Measurements from ENCODE around the gene MYOD1.

Gene MYOD1

GRCh38 chr11:17691976-17692375 is 27.4 kb upstream of the MYOD1 start:
- H3K36me3 ChIP-seq (ENCODE audit: control insufficient read depth, insufficient read depth, low read length), result no peaks in the 10 kb centered on the region
- H3K4me3 ChIP-seq (ENCODE audit: insufficient read depth, low read depth, low read length), result no peak overlapping the region
- H3K9me3 ChIP-seq (ENCODE audit: control insufficient read depth, low read length), result no peaks in the 10 kb centered on the region
- 60 to 62% methylated on average over 10 of the region's 10 CpGs for WGBS, 2 experiments
- H3K27me3 ChIP-seq (ENCODE audit: control insufficient read depth, insufficient read depth, low read length, poor library complexity, severe bottlenecking), result peaks cover 31% of the 10 kb centered on the region
- peaks cover 8% of the 10 kb centered on the region for H3K4me1 ChIP-seq (ENCODE audit: control insufficient read depth, insufficient read depth, low read length)
- H3K27ac ChIP-seq (ENCODE audit: insufficient read depth, low read depth, low read length, poor library complexity, severe bottlenecking), result no peak overlapping the region

GRCh38 chr11:17692931-17693330 is 26.4 kb upstream of the MYOD1 start:
- H3K4me1 ChIP-seq (ENCODE audit: control insufficient read depth, insufficient read depth, low read length), result peaks cover 6% of the 10 kb centered on the region
- no peak overlapping the region for H3K4me3 ChIP-seq (ENCODE audit: insufficient read depth, low read depth, low read length)
- H3K27me3 ChIP-seq (ENCODE audit: control insufficient read depth, insufficient read depth, low read length, poor library complexity, severe bottlenecking), result peaks cover 37% of the 10 kb centered on the region
- no peak overlapping the region for H3K27ac ChIP-seq (ENCODE audit: insufficient read depth, low read depth, low read length, poor library complexity, severe bottlenecking)
- WGBS, 2 experiments, result 93 to 94% methylated on average over 7 of the region's 7 CpGs
- no peaks in the 10 kb centered on the region for H3K9me3 ChIP-seq (ENCODE audit: control insufficient read depth, low read length)
- no peaks in the 10 kb centered on the region for H3K36me3 ChIP-seq (ENCODE audit: control insufficient read depth, insufficient read depth, low read length)

DNA sequence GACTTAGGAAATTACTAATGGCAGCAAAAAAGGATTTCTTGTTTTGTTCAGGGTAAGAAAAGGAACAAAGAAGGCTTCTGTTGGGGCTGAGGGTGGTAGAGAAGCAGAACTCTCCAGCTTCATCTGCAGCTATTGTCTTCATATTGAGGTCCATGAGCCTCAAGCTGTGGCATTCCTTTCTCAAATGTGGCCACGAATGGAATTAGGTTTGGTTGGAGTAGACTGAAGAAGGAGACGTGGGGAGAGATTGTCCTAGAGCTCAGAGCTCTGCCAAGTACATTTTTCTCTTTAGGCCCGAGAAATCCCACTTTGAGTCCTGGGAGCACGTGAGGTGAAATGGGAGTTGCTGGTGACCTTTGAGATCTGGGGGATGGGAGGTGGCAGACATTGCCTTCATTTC is 25.8 kb upstream of the MYOD1 start:
- no peak overlapping the region for H3K4me3 ChIP-seq (ENCODE audit: insufficient read depth, low read depth, low read length)
- peaks cover 6% of the 10 kb centered on the region for H3K4me1 ChIP-seq (ENCODE audit: control insufficient read depth, insufficient read depth, low read length)
- 70 to 73% methylated on average over 4 of the region's 4 CpGs for WGBS, 2 experiments
- peaks cover 37% of the 10 kb centered on the region for H3K27me3 ChIP-seq (ENCODE audit: control insufficient read depth, insufficient read depth, low read length, poor library complexity, severe bottlenecking)
- no peaks in the 10 kb centered on the region for H3K36me3 ChIP-seq (ENCODE audit: control insufficient read depth, insufficient read depth, low read length)
- H3K9me3 ChIP-seq (ENCODE audit: control insufficient read depth, low read length), result no peaks in the 10 kb centered on the region
- H3K27ac ChIP-seq (ENCODE audit: insufficient read depth, low read depth, low read length, poor library complexity, severe bottlenecking), result no peak overlapping the region

DNA sequence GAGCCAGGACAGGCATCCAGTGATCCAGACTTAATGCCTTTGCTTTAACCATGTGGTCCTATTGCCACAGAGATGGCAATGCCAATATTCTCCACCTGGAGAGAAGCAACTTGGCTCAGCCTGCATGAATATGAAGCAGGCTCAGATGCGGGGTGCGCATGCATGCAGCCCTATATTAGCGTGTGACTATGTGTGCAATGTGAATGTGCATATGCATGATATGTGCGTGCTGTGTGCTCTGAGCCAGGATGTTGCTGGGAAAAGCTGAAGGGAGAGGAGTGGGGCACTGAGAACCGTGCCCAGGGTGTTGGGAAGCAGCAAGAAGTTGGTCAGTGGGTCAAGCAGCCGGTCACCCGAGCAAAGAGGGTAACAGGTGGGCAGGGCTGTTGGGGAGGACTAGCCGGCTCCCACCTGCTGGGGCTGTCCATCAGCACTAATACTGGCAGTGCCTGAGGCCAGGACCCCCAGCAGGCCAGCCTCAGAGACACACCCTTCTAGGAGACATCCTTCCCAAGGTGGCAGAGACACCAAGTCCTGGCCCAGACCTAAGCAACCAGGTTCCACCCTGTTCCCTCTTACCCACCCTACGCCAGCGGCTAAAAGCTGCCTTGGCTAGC is 24.8 kb upstream of the MYOD1 start:
- Histone ChIP-seq H3K27me3 (ENCODE audit: control insufficient read depth, insufficient read depth, low read length, poor library complexity, severe bottlenecking) (peaks cover 37% of the 10 kb centered on the region), H3K4me1 (ENCODE audit: control insufficient read depth, insufficient read depth, low read length) (peaks cover 10% of the 10 kb centered on the region), H3K36me3 (ENCODE audit: control insufficient read depth, insufficient read depth, low read length) (no peaks in the 10 kb centered on the region), H3K4me3 (ENCODE audit: insufficient read depth, low read depth, low read length) (no peak overlapping the region), H3K9me3 (ENCODE audit: control insufficient read depth, low read length) (no peaks in the 10 kb centered on the region), H3K27ac (ENCODE audit: insufficient read depth, low read depth, low read length, poor library complexity, severe bottlenecking) (no peak overlapping the region)
- 91 to 93% methylated on average over 10 of the region's 10 CpGs for WGBS, 2 experiments

DNA sequence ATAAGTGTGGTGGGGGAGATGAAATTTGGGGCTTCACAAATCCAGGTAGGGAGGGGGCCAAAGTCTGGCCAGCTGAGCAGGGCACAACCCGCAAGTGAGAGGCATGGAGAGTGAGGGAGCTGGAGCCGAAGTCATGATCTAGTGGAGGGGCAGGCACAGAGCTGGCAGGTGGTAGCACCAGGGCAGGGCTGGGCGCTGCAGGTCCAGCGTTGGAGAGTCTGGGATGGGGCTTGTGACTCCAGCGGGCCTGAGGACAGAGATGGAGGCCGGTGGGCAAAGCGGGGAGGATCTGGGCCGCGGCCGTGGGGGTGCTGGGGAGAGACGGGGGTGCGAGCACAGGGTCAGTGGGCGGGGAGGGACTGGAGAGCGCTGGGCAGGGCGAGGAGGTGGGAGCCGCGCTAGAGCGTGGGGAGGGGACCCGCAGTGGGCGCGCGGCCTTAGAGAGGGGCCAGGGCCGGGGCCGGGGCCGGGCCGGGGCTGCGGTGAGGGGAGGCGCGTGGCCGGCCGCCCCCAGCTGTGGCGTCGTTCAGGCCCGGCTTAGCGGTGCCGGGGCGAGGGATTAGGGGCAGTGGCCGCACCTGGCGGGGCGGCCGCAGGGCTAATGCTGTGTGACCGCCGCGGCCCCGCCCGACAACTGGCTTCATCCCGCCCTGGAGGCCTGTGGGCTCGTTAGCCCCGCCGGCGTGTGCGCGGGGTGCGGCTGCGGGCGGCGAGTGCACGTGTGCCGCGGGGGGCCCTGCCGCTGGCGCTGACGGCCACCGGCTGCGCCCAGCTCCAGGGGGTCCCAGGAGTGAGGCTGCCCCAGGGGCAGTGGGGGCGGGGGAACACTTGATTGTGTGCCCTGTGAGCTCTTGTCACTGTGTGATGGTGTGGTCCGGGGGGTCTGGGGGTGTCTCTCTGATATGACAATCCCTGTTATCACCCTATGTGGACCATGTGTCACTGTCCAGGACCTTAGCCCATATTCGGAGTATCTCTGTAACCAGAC is 23.6 kb upstream of the MYOD1 start:
- Histone ChIP-seq H3K9me3 (ENCODE audit: control insufficient read depth, low read length) (no peaks in the 10 kb centered on the region), H3K27me3 (ENCODE audit: control insufficient read depth, insufficient read depth, low read length, poor library complexity, severe bottlenecking) (peaks cover 37% of the 10 kb centered on the region), H3K4me3 (ENCODE audit: insufficient read depth, low read depth, low read length) (no peak overlapping the region), H3K36me3 (ENCODE audit: control insufficient read depth, insufficient read depth, low read length) (no peaks in the 10 kb centered on the region), H3K27ac (ENCODE audit: insufficient read depth, low read depth, low read length, poor library complexity, severe bottlenecking) (no peak overlapping the region), H3K4me1 (ENCODE audit: control insufficient read depth, insufficient read depth, low read length) (peaks cover 12% of the 10 kb centered on the region)
- WGBS, 2 experiments, result 12% methylated on average over 68 of the region's 68 CpGs

DNA sequence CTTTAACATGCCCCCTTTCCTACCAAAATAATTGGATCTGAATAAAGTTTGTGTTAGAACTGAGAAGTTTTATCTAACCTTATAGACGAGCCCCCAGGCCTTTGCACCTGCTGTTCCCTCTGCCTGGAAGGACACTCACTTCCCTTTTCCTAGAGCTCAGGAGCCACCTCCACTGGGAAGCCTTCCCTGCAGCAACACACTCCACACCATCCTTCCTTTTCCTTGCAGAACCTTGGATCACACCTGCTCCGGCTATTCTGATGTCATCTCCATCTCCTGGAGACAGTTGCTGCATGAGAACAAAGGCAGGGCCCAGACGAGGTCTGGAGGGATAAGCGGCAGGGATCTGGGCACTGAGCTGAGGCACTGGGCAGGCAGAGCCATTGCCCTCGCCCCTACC is 22.6 kb upstream of the MYOD1 start:
- WGBS, 2 experiments, result 80 to 86% methylated on average over 5 of the region's 5 CpGs
- H3K27ac ChIP-seq (ENCODE audit: insufficient read depth, low read depth, low read length, poor library complexity, severe bottlenecking), result no peak overlapping the region
- H3K9me3 ChIP-seq (ENCODE audit: control insufficient read depth, low read length), result no peaks in the 10 kb centered on the region
- peaks cover 37% of the 10 kb centered on the region for H3K27me3 ChIP-seq (ENCODE audit: control insufficient read depth, insufficient read depth, low read length, poor library complexity, severe bottlenecking)
- no peaks in the 10 kb centered on the region for H3K36me3 ChIP-seq (ENCODE audit: control insufficient read depth, insufficient read depth, low read length)
- no peak overlapping the region for H3K4me3 ChIP-seq (ENCODE audit: insufficient read depth, low read depth, low read length)
- peaks cover 12% of the 10 kb centered on the region for H3K4me1 ChIP-seq (ENCODE audit: control insufficient read depth, insufficient read depth, low read length)

DNA sequence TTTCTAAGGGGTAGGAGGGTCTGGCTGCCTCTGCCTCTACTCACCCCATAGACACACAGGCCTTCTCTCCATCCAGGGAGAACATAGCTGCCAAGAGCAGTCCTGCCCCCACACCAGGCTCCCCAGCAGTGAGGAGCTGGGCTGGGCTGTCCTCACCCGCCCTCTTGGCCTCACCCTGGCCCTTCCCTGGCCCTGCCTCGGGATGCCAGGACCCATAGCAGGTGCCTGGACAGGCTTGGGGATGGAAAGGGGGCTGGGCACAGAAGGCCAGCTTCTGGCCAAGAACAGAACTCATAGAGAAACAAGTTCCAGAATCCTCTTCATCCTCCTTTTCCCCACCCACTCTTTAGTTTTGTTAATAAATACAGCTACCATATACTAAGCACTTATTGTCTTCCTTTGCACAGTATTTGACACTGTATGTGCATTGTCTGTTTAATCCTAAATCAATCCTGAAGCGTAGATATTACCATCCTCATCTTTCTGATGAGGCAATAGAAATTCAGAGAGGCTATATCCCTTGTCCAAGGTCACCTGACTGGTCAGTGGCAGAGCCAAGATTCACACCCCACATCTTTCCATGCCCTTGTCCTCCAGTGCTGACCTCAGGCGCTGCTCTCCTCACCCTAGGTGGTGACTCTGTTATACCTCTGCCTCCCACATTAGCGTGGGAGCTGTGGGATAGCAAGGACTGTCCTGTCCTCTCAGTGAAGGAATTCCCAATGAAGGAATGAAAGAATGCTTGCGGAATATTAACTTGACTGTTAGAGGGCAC is 22.0 kb upstream of the MYOD1 start:
- peaks cover 37% of the 10 kb centered on the region for H3K27me3 ChIP-seq (ENCODE audit: control insufficient read depth, insufficient read depth, low read length, poor library complexity, severe bottlenecking)
- WGBS, 2 experiments, result 79 to 80% methylated on average over 6 of the region's 6 CpGs

DNA sequence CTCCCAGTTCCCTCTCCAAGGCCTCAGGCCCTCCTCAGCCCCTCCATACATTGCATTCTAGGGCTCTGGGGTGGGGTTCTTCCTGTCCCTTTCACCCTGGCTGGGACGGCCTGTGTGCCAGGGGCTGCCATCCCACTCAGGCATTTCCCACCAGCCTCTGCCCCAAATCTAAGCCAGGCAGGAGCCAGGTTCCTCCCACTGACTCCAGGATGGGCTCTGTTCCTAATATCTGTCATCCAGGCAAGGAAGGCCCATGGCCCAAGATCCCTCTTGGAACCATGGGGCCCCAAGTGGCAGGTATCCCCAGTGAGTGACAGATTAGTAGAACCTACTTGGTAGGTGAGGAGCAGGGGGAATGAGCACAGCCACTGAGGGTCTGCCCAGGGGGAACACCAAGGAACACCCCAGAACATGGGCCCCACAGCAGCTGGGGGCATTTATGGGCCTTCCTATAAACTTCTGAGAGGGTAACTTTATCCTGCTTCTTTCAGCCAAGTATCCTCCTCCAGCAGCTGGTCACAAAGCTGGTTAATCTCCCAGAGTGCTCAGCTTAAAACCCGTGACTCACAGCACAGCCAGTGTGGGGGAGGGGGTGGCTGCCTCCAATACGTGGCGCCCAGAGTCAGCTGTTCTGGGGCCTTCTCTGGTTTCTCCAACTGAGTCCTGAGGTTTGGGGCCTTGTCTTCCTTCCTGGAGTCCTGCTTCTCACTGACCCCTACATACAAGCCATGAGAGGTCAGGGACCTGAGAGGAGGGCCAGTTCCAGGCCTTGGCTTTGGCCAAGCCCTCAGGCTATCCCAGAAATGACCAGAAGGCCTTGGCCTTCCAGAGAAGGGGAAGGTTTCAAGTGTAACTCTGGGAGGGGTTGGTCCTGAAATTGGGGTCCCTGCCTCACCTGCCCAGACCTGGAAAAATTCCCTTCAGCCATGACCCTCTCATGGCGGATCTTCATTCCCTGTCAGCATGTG is 19.9 kb upstream of the MYOD1 start:
- WGBS, 2 experiments, result 70 to 72% methylated on average over 5 of the region's 5 CpGs

More for the DNA sequence above, 22.0 kb upstream of the MYOD1 start:
- Histone ChIP-seq H3K9me3 (ENCODE audit: control insufficient read depth, low read length) (no peaks in the 10 kb centered on the region), H3K4me3 (ENCODE audit: insufficient read depth, low read depth, low read length) (no peak overlapping the region), H3K4me1 (ENCODE audit: control insufficient read depth, insufficient read depth, low read length) (peaks cover 12% of the 10 kb centered on the region), H3K27ac (ENCODE audit: insufficient read depth, low read depth, low read length, poor library complexity, severe bottlenecking) (no peak overlapping the region), H3K36me3 (ENCODE audit: control insufficient read depth, insufficient read depth, low read length) (no peaks in the 10 kb centered on the region)

GRCh38 chr11:17700991-17701390 is 18.4 kb upstream of the MYOD1 start:
- Histone ChIP-seq H3K27me3 (ENCODE audit: control insufficient read depth, insufficient read depth, low read length, poor library complexity, severe bottlenecking) (peaks cover 16% of the 10 kb centered on the region), H3K4me1 (ENCODE audit: control insufficient read depth, insufficient read depth, low read length) (peaks cover 6% of the 10 kb centered on the region), H3K27ac (ENCODE audit: insufficient read depth, low read depth, low read length, poor library complexity, severe bottlenecking) (no peak overlapping the region), H3K4me3 (ENCODE audit: insufficient read depth, low read depth, low read length) (no peak overlapping the region), H3K9me3 (ENCODE audit: control insufficient read depth, low read length) (no peaks in the 10 kb centered on the region), H3K36me3 (ENCODE audit: control insufficient read depth, insufficient read depth, low read length) (no peaks in the 10 kb centered on the region)
- 94 to 95% methylated on average over 4 of the region's 4 CpGs for WGBS, 2 experiments

More for the DNA sequence above, 19.9 kb upstream of the MYOD1 start:
- H3K4me1 ChIP-seq (ENCODE audit: control insufficient read depth, insufficient read depth, low read length), result peaks cover 12% of the 10 kb centered on the region
- H3K4me3 ChIP-seq (ENCODE audit: insufficient read depth, low read depth, low read length), result no peak overlapping the region
- H3K36me3 ChIP-seq (ENCODE audit: control insufficient read depth, insufficient read depth, low read length), result no peaks in the 10 kb centered on the region
- no peak overlapping the region for H3K27ac ChIP-seq (ENCODE audit: insufficient read depth, low read depth, low read length, poor library complexity, severe bottlenecking)
- peaks cover 32% of the 10 kb centered on the region for H3K27me3 ChIP-seq (ENCODE audit: control insufficient read depth, insufficient read depth, low read length, poor library complexity, severe bottlenecking)
- no peaks in the 10 kb centered on the region for H3K9me3 ChIP-seq (ENCODE audit: control insufficient read depth, low read length)

Measured in ectodermal cell (in vitro differentiated cells).